Right ventricle myocardium inferior (tissue), 1 donor: Measurements from ENCODE around the gene TRPM3. TPM values are rescaled to one million over a fixed set of nuclear protein-coding genes. Genes with fewer than 3 reads are reported as not detected.

Source experiments
- ATAC-seq: fragments of 200-7000 bp; cut with Tn5 transposase; one replicate; pipeline ENCODE4 v1.9.1; 2020; ENCODE audit warnings: mild to moderate bottlenecking, moderate library complexity
- DNase-seq: peaks from one replicate; pipeline ENCODE4 v3.0.0; 2021; ENCODE audit errors: missing footprints
- intact Hi-C: fragments of 100-400 bp; cut with DNase I; formaldehyde crosslinking; loops from one replicate; pipeline ENCODE4 v1.11.0; 2022
- long read RNA-seq: library from polyadenylated mRNA; unstranded; transcript quantifications from one replicate; pipeline ENCODE4 v2.0.0, GENCODE V29; 2021
- total RNA-seq: library from RNA; stranded (reverse); fragmentation: NEBNext Ultra II Directional; extraction: Animal tissue kit (Norgen Biotek cat#: 25700); gene quantifications from one replicate; pipeline ENCODE4 v1.2.1, GENCODE V29; 2021
- donor health status: DM: no; HTN: yes; CAD: no; lungs with severe emphysema.

The TRPM3 gene
- total RNA-seq, result not detected
- long read RNA-seq, result 0 reads

GRCh38 chr9:71121275-71122021, at the start of gene TRPM3:
Gene TRPM3 (minus strand): TSS chr9:71121621. CDS start chr9:71121354, 267 bp downstream.
- no peak for ATAC-seq
- DNase-seq, result no peak
- intact Hi-C loops, result no loop called here

- intact Hi-C loops, result no loop called here
- DNase-seq (no peak), ATAC-seq (no peak)
These were observed 47.0 kb upstream of the TRPM3 start for GRCh38 chr9:71168418-71168817.

DNA sequence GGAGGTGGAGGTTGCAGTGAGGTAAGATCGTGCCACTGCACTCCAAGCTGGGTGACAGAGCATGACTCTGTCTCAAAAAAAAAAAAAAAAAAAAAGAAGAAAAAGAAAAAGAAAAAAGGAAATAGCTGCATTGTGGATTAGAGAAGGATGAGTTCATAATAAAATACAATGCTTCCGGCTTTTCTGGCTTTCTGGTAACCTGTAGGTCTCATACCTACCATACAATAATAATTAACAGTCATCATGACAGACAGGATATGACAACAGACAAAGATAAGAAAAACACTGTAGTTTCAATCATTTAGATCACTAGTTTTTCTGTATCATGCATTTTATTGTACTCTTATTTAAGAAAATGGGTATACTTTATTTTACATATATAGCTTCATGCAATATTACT, 40.7 kb upstream of the TRPM3 start:
- intact Hi-C loops, result no loop called here
- ATAC-seq, result no peak
- DNase-seq, result no peak

- no peak for ATAC-seq
- intact Hi-C loops, result no loop called here
- no peak for DNase-seq
These were observed 36.3 kb upstream of the TRPM3 start for GRCh38 chr9:71157731-71158130.

DNA sequence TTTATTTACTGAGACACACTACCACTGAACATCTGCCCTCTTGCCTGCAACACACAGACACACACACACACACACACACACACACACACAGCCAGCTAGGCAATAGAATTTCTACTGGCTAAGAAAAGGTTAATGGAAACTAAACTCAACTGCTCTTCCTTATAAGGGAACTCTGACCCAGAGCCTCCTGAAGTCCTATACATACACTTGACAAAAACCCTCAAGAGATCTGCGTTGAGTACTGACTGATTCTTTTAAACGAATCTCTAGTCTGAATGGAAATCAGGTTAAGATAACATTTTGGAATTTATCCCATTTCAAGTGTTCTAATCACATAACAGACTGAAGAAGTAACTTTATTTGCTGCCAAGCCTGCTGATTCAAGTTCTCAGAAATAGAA, 25.9 kb upstream of the TRPM3 start:
- no peak for DNase-seq
- ATAC-seq, result no peak
- intact Hi-C loops, result no loop called here

DNA sequence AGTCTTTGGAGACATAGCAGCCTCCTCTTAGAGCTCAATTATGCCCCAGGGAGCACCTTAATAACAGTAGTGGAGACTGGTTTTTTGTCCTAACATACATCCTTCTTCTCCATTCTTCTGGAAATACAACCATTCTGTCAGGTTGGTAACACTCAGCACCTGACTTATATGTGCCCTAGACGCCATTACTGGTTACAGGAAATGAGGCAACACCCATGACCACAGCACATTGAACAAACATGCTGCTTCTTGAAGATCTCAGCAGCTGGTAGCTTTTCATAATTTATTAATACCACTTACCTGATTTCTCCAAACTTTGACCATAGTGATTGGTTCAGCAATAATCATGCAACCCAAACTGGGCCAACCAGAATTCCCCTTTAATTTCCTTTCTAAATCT, 25.1 kb upstream of the TRPM3 start:
- intact Hi-C loops, result no loop called here
- no peak for ATAC-seq
- DNase-seq, result no peak

- intact Hi-C loops, result no loop called here
- ATAC-seq, result no peak
- no peak for DNase-seq
These were observed 23.8 kb upstream of the TRPM3 start for GRCh38 chr9:71145179-71145578.

GRCh38 chr9:71144495-71144894, 23.1 kb upstream of the TRPM3 start:
- intact Hi-C loops, result no loop called here

GRCh38 chr9:71136696-71137095, 15.3 kb upstream of the TRPM3 start:
- ATAC-seq (no peak), DNase-seq (no peak)
- intact Hi-C loops, result no loop called here

More at GRCh38 chr9:71144495-71144894, 23.1 kb upstream of the TRPM3 start:
- ATAC-seq, result no peak
- DNase-seq, result no peak

DNA sequence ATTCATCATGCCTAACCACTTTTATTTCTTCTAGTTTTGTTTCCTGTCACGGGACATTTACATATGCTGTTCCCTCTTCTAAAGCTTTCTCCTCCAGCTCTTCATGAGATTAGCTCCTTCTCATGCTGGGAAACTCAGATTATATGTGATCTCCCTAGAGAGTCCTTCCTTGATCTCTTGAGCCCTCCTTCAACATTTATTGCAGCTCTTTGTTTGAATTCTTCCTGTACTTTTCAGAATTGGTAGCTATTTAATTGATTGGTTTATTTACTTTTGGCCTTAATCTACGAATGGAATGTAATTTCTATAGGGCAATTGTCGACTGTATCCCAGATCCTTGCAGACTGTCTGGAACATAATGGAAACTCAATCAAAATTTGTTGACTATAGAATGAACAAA, 9.7 kb upstream of the TRPM3 start:
- intact Hi-C loops, result no loop called here
- ATAC-seq (no peak), DNase-seq (no peak)

DNA sequence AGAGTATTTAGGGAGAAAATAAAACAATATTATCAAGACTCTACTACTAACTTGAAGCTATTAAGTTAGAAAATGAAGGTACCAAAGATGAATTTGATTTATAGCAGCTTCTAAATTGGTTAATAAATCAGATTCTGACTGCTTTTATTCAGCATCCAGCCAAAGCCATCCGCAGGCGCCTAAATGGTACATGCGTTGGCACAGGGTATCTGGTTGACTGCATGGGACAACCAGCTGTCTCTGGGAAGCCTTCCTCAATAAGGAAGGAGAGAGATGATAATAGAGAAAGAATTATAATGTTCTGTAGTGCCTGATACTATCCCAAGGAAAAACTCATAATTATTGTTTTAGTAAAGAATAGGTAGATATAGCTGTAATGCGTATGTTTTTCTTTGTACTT, 9.1 kb upstream of the TRPM3 start:
- intact Hi-C loops, result no loop called here
- ATAC-seq, result no peak

DNA sequence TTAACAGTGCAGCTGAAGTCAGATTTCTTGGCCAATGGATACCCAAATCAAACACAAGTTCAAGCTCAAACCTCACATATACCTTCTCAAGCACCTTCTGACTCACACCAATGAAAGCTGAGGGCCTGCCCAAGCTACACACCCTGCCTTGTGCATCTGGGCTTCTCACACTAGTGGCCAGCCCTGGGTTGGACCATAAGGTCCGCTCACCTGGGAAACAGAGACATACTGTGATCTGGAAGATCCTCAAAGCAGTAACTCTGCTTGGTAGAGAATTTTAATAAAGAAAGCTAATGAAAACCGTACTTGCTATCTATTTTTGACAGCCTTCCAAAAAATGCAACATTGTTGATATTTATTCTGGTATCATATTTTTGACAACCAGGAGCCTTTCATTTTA, 7.4 kb upstream of the TRPM3 start:
- ATAC-seq (no peak), DNase-seq (no peak)
- intact Hi-C loops, result no loop called here

More for the DNA sequence above, 9.1 kb upstream of the TRPM3 start:
- no peak for DNase-seq

- ATAC-seq (no peak), DNase-seq (no peak)
- intact Hi-C loops, result no loop called here
These were observed 5.9 kb upstream of the TRPM3 start for GRCh38 chr9:71127301-71127700.

- DNase-seq, result no peak
- ATAC-seq, result no peak
- intact Hi-C loops, result no loop called here
These were observed 1.0 kb upstream of the TRPM3 start for GRCh38 chr9:71122421-71122820.

GRCh38 chr9:71122022-71122275, 528 bp upstream of the TRPM3 start:
- ATAC-seq (no peak), DNase-seq (no peak)
- intact Hi-C loops, result no loop called here

DNA sequence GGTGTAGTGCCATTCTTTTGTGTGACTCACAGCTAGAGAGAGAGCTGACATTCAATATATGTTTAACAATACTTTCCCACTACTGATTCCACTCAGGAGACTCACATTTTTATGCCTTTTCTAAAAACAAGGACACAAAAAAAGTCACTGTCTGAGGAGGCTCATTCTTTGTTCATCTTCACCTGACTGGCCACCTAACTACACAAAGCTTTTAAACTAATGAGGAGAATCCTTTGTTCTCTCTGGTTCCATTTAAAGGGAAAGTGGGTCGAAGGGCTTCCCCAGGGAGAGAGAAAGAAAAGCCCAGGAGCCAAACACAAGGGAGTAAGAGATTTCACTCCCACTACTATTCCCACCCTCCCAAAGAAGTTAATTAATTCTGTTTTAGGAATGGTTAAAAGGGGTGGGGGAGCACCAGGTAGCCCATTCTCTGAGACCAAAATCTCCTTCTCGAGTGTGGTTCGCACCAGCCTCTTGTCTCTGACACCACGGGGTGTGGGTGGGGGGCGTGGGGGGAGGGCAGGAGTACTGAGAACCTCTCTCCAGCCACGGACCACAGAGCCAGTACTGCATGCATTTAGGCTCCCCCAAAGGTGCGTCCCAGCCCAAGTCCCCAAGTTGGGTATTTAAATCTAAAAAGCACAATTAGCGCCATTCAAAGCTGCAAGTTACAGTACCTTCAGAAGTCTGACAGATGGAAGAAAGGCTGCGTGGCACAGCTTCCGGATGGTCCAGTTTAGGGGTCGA, 747 bp downstream of the TRPM3 start:
- intact Hi-C loops, result no loop called here
- DNase-seq, result no peak
- ATAC-seq, result no peak

- ATAC-seq (no peak), DNase-seq (no peak)
- intact Hi-C loops, result no loop called here
These were observed 1.7 kb downstream of the TRPM3 start for GRCh38 chr9:71119746-71120145.

GRCh38 chr9:71118324-71118723, 3.1 kb downstream of the TRPM3 start:
- intact Hi-C loops, result no loop called here
- ATAC-seq, result no peak
- DNase-seq, result no peak

GRCh38 chr9:71115448-71115975, 5.9 kb downstream of the TRPM3 start:
- ATAC-seq (no peak), DNase-seq (no peak)
- intact Hi-C loops, result no loop called here

- DNase-seq (no peak), ATAC-seq (no peak)
These were observed 8.6 kb downstream of the TRPM3 start for GRCh38 chr9:71112866-71113265.

More at GRCh38 chr9:71112866-71113265, 8.6 kb downstream of the TRPM3 start:
- intact Hi-C loops, result no loop called here
